ENCODE data around the gene CTBP2.

Gene CTBP2

GRCh38 chr10:125174360-125174759, 14.0 kb upstream of the CTBP2 start:
- TF ChIP-seq, protein P1, sequence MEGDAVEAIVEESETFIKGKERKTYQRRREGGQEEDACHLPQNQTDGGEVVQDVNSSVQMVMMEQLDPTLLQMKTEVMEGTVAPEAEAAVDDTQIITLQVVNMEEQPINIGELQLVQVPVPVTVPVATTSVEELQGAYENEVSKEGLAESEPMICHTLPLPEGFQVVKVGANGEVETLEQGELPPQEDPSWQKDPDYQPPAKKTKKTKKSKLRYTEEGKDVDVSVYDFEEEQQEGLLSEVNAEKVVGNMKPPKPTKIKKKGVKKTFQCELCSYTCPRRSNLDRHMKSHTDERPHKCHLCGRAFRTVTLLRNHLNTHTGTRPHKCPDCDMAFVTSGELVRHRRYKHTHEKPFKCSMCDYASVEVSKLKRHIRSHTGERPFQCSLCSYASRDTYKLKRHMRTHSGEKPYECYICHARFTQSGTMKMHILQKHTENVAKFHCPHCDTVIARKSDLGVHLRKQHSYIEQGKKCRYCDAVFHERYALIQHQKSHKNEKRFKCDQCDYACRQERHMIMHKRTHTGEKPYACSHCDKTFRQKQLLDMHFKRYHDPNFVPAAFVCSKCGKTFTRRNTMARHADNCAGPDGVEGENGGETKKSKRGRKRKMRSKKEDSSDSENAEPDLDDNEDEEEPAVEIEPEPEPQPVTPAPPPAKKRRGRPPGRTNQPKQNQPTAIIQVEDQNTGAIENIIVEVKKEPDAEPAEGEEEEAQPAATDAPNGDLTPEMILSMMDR (IDR thresholded peaks at IDR 0.05; ENCODE audit: low read depth, low read length), result no peak
- H3K4me3 ChIP-seq (ENCODE audit: low read depth, low read length), result no peak overlapping the region
- H3K36me3 ChIP-seq, result no peaks in the 10 kb centered on the region
- DNase-seq, result no peak
- H3K4me1 ChIP-seq, result no peaks in the 10 kb centered on the region
- no peaks in the 10 kb centered on the region for H3K27me3 ChIP-seq
- no peaks in the 10 kb centered on the region for H3K9me3 ChIP-seq

DNA sequence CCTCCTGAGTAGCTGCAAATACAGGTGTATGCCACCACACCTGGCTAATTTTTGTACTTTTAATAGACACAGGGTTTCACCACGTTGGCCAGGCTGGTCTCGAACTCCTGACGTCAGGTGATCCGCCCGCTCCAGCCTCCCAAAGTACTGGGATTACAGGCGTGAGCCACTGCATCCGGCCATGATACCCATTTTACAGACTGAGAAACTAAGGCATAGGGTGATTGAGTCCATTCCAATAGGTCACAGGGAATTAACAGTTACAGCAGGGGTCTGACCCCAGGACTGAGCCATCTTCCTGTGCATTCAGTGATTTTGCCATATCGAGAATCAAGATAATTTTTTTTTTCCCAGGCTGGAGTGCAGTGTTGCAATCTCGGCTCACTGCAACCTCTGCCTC, 12.3 kb upstream of the CTBP2 start:
- no peak for DNase-seq
- H3K27me3 ChIP-seq, result no peaks in the 10 kb centered on the region
- no peak overlapping the region for H3K4me3 ChIP-seq (ENCODE audit: low read depth, low read length)
- H3K9me3 ChIP-seq, result no peaks in the 10 kb centered on the region
- H3K36me3 ChIP-seq, result no peaks in the 10 kb centered on the region
- TF ChIP-seq, protein P1 (IDR thresholded peaks at IDR 0.05; ENCODE audit: low read depth, low read length), result no peak
- H3K4me1 ChIP-seq, result no peaks in the 10 kb centered on the region

DNA sequence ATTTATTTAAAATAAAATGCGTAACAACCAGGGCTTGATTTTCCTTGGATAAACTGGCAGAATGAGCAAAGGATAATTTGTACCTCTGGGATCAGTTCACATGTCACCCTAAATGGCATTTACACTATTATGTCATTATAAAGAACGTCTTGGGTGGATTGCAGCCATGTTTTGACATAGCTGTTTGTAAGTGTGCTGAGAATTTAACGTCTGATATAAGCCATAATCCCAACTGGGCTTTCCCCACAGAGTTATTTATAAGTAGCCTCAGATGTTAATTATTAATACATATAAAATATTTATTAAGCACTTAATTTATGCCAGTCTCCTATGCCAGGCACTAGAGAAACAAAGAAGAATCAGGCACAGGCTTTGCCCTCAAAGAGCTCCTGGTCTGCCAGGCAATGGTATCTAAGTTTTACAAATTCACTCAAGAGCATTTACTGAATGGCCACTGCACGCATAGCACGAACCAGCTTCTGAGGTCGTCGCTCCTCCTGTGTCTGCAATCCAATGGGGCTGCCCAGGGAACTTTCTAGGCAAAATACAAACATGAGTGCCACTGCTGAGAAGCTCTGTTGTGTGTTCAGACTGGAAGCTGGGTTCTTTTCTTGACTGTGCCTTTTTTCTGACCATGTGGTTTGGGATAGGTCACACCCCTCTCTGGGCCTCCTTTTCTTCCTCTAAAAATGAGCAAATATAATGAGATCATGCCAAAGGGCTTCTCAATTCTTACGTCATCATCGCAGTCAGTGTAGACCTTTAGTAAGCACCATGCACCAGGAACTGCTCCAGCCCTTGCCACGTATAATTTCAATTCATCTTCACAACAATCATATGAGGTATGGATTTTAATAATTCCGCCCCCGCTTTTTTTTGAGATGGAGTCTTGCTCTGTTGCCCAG, 11.3 kb upstream of the CTBP2 start:
- H3K9me3 ChIP-seq, result no peaks in the 10 kb centered on the region
- no peak for DNase-seq
- TF ChIP-seq, protein P1 (IDR thresholded peaks at IDR 0.05; ENCODE audit: low read depth, low read length), result no peak
- no peaks in the 10 kb centered on the region for H3K36me3 ChIP-seq
- H3K27me3 ChIP-seq, result no peaks in the 10 kb centered on the region
- H3K4me1 ChIP-seq, result no peaks in the 10 kb centered on the region
- H3K4me3 ChIP-seq (ENCODE audit: low read depth, low read length), result no peak overlapping the region

DNA sequence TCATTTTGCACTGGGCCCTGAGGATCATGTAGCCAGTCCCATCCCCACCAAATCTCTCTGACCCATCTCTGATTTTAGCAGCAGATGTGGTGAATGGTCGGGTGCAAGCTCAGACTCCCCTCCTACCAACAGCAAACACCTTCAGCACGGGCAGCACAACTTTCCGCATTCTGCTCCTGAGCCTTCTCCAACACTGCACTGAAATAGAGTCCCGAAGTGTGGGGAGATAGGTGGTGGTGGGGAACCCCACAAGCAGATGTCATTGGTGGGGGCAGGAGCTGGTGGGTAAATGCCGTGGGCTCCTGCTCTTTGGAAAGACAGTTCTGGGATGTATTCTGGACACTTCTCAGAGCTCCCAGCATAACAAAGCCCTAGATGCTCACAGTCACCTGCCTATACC, 9.6 kb upstream of the CTBP2 start:
- Histone ChIP-seq H3K36me3 (no peaks in the 10 kb centered on the region), H3K4me1 (no peaks in the 10 kb centered on the region), H3K4me3 (ENCODE audit: low read depth, low read length) (no peak overlapping the region), H3K27me3 (no peaks in the 10 kb centered on the region), H3K9me3 (no peaks in the 10 kb centered on the region)
- TF ChIP-seq, protein P1 (IDR thresholded peaks at IDR 0.05; ENCODE audit: low read depth, low read length), result no peak
- DNase-seq, result no peak

GRCh38 chr10:125169279-125169678, 8.9 kb upstream of the CTBP2 start:
- H3K9me3 ChIP-seq, result no peaks in the 10 kb centered on the region
- no peaks in the 10 kb centered on the region for H3K27me3 ChIP-seq
- TF ChIP-seq, protein P1 (IDR thresholded peaks at IDR 0.05; ENCODE audit: low read depth, low read length), result no peak
- no peaks in the 10 kb centered on the region for H3K4me1 ChIP-seq
- H3K36me3 ChIP-seq, result no peaks in the 10 kb centered on the region
- no peak for DNase-seq
- H3K4me3 ChIP-seq (ENCODE audit: low read depth, low read length), result no peak overlapping the region

DNA sequence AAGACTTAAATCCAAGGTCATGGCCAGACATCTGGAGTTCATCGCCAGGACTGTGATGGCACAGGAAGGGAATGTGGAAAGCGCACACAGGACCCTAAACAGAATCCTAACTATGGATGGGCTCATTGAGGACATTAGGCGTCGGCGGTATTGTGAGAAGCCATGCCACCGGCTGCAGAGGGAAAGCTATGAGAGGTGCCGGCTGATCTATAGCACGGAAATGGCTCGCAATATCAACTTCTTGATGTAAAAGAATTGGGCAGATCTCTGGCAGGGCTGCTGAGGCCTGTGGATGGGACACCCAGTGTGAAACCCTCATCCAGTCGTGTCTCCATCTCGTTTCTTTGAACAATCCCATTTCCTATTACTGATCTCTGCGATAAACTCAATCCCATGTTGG, 6.3 kb upstream of the CTBP2 start:
- Histone ChIP-seq H3K27me3 (no peaks in the 10 kb centered on the region), H3K9me3 (no peaks in the 10 kb centered on the region), H3K36me3 (no peaks in the 10 kb centered on the region), H3K4me3 (ENCODE audit: low read depth, low read length) (no peak overlapping the region), H3K4me1 (no peaks in the 10 kb centered on the region)
- no peak for DNase-seq
- TF ChIP-seq, protein P1 (IDR thresholded peaks at IDR 0.05; ENCODE audit: low read depth, low read length), result no peak
